D721Med (cell line): Measurements from ENCODE around the gene SFMBT2.

ENCODE experiments used
- DNase-seq: peaks from one replicate; pipeline ENCODE4 v3.0.0; 2011; ENCODE audit warnings: low spot score; ENCODE audit not compliant: insufficient read length
- FAIRE-seq: peaks from 2 replicates; lab custom pipeline; 2011; peaks lifted over from hg19 to GRCh38; lab: Jason Lieb, UNC
- CTCF ChIP-seq: IDR thresholded peaks from 2 replicates; pipeline ENCODE4 v1.5.1; 2012; ENCODE audit warnings: mild to moderate bottlenecking, control low read depth; ENCODE audit not compliant: insufficient read depth; ENCODE audit errors: missing control alignments

Gene SFMBT2

GRCh38 chr10:7444551-7445121 lies 33.8 kb upstream of the SFMBT2 start:
- DNase-seq (no peak), FAIRE-seq (no peak)
- TF ChIP-seq CTCF = no peak

GRCh38 chr10:7443036-7443435 lies 32.2 kb upstream of the SFMBT2 start:
- no peak for TF ChIP-seq CTCF
- FAIRE-seq (no peak), DNase-seq (no peak)

- FAIRE-seq = no peak
- DNase-seq = no peak
- no peak for TF ChIP-seq CTCF
Measured at GRCh38 chr10:7441403-7442147, 30.7 kb upstream of the SFMBT2 start.

- DNase-seq = no peak
- no peak for TF ChIP-seq CTCF
- no peak for FAIRE-seq
Measured at GRCh38 chr10:7439696-7440095, 28.9 kb upstream of the SFMBT2 start.

- FAIRE-seq = no peak
- no peak for DNase-seq
- TF ChIP-seq CTCF = no peak
Measured at GRCh38 chr10:7438196-7438986, 27.6 kb upstream of the SFMBT2 start.

- FAIRE-seq = no peak
- TF ChIP-seq CTCF = no peak
- DNase-seq = no peak
Measured at GRCh38 chr10:7436490-7437100, 25.8 kb upstream of the SFMBT2 start.
